Adrenal gland (tissue), 5 donors: Measurements from ENCODE around the gene KIAA1671.

Source experiments
- POLR2A ChIP-seq, 2 donors: fragments of 450-650 bp; IDR thresholded peaks; one replicate each; pipeline ENCODE4 v1.6.1; 2017; ENCODE audit warnings: antibody characterized with exemption in 2 of 2, mild to moderate bottlenecking in 2 of 2, moderate library complexity in 1 of 2
- TF ChIP-seq, protein P1 (sequence below), 6 experiments: fragments of 450-650 bp in 4 of 6; fragments of 200-600 bp in 2 of 6; sonication (generic) in 1 of 6; IDR thresholded peaks; 1 replicate in 5 of 6; 2 replicates in 1 of 6; pipeline versions ENCODE4 v1.5.1 to v1.8.0; 2016 to 2021; ENCODE audit warnings: antibody characterized with exemption in 6 of 6, mild to moderate bottlenecking in 2 of 6, moderate library complexity in 1 of 6
- donor health status: DM: no; HTN: no; CAD: no.

DNA sequence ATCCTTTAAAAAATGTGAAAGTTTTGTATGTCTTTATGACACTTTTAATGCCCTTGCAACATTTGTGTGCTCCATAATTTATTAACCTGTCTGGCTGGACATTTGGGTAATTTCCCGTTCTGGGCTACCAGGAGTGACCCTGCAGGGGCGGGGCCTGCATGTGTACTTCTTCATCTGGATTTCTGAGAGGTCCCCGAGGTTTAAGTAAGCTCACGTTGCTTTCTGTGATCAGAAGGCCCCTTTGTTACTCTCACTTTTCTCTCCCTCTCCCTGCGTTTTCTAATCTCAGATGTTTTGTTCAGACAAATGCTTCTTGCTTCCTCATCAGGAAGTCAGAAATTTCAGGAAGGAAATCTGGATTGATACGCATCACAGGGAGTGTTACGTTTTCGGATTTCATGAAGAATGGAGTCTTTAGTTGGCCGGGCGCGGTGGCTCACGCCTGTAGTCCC, 168.3 kb downstream of the KIAA1671 start:
- TF ChIP-seq, protein P1, sequence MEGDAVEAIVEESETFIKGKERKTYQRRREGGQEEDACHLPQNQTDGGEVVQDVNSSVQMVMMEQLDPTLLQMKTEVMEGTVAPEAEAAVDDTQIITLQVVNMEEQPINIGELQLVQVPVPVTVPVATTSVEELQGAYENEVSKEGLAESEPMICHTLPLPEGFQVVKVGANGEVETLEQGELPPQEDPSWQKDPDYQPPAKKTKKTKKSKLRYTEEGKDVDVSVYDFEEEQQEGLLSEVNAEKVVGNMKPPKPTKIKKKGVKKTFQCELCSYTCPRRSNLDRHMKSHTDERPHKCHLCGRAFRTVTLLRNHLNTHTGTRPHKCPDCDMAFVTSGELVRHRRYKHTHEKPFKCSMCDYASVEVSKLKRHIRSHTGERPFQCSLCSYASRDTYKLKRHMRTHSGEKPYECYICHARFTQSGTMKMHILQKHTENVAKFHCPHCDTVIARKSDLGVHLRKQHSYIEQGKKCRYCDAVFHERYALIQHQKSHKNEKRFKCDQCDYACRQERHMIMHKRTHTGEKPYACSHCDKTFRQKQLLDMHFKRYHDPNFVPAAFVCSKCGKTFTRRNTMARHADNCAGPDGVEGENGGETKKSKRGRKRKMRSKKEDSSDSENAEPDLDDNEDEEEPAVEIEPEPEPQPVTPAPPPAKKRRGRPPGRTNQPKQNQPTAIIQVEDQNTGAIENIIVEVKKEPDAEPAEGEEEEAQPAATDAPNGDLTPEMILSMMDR (IDR thresholded peaks at IDR 0.05), result no peak
- no peak for TF ChIP-seq POLR2A (IDR thresholded peaks at IDR 0.05)
